ENCODE measurements around the gene S100B. TPM values are rescaled to one million over a fixed set of nuclear protein-coding genes. Genes with fewer than 3 reads are reported as not detected.

Gene S100B
- total RNA-seq, 1 donor from 2014 or later: not detected

- peaks cover 5% of the 10 kb centered on the region for H3K27me3 Mint-ChIP-seq (ENCODE audit: unreplicated experiment)
- H3K36me3 Mint-ChIP-seq (ENCODE audit: unreplicated experiment): peaks cover 5% of the 10 kb centered on the region
- no peak overlapping the region for H3K4me3 Mint-ChIP-seq (ENCODE audit: unreplicated experiment)
- TF ChIP-seq CTCF (IDR thresholded peaks at IDR 0.05; ENCODE audit: partially characterized antibody, unreplicated experiment): no peak
- H3K27ac Mint-ChIP-seq (ENCODE audit: unreplicated experiment): no peak overlapping the region
- no peaks in the 10 kb centered on the region for H3K4me1 Mint-ChIP-seq (ENCODE audit: low read depth, unreplicated experiment)
- DNase-seq: no peak
- H3K9me3 Mint-ChIP-seq (ENCODE audit: unreplicated experiment): peaks cover 2% of the 10 kb centered on the region
These were observed 19.2 kb upstream of the S100B start for GRCh38 chr21:46624050-46624449.

- no peak for TF ChIP-seq CTCF (IDR thresholded peaks at IDR 0.05; ENCODE audit: partially characterized antibody, unreplicated experiment)
- H3K36me3 Mint-ChIP-seq (ENCODE audit: unreplicated experiment): peaks cover 5% of the 10 kb centered on the region
- no peaks in the 10 kb centered on the region for H3K4me1 Mint-ChIP-seq (ENCODE audit: low read depth, unreplicated experiment)
- H3K4me3 Mint-ChIP-seq (ENCODE audit: unreplicated experiment): no peak overlapping the region
- peaks cover 5% of the 10 kb centered on the region for H3K27me3 Mint-ChIP-seq (ENCODE audit: unreplicated experiment)
- H3K9me3 Mint-ChIP-seq (ENCODE audit: unreplicated experiment): peaks cover 2% of the 10 kb centered on the region
- no peak overlapping the region for H3K27ac Mint-ChIP-seq (ENCODE audit: unreplicated experiment)
- no peak for DNase-seq
These were observed 17.3 kb upstream of the S100B start for GRCh38 chr21:46622226-46622625.

GRCh38 chr21:46621457-46622182, 16.7 kb upstream of the S100B start:
- H3K4me3 Mint-ChIP-seq (ENCODE audit: unreplicated experiment): no peak overlapping the region
- no peaks in the 10 kb centered on the region for H3K4me1 Mint-ChIP-seq (ENCODE audit: low read depth, unreplicated experiment)
- TF ChIP-seq CTCF (IDR thresholded peaks at IDR 0.05; ENCODE audit: partially characterized antibody, unreplicated experiment): no peak
- no peak for DNase-seq
- peaks cover 5% of the 10 kb centered on the region for H3K27me3 Mint-ChIP-seq (ENCODE audit: unreplicated experiment)
- H3K36me3 Mint-ChIP-seq (ENCODE audit: unreplicated experiment): peaks cover 5% of the 10 kb centered on the region
- no peaks in the 10 kb centered on the region for H3K9me3 Mint-ChIP-seq (ENCODE audit: unreplicated experiment)
- H3K27ac Mint-ChIP-seq (ENCODE audit: unreplicated experiment): no peak overlapping the region

- H3K27me3 Mint-ChIP-seq (ENCODE audit: unreplicated experiment): peaks cover 5% of the 10 kb centered on the region
- no peak for DNase-seq
- H3K4me3 Mint-ChIP-seq (ENCODE audit: unreplicated experiment): no peak overlapping the region
- no peaks in the 10 kb centered on the region for H3K9me3 Mint-ChIP-seq (ENCODE audit: unreplicated experiment)
- no peak for TF ChIP-seq CTCF (IDR thresholded peaks at IDR 0.05; ENCODE audit: partially characterized antibody, unreplicated experiment)
- no peaks in the 10 kb centered on the region for H3K4me1 Mint-ChIP-seq (ENCODE audit: low read depth, unreplicated experiment)
- H3K27ac Mint-ChIP-seq (ENCODE audit: unreplicated experiment): no peak overlapping the region
- no peaks in the 10 kb centered on the region for H3K36me3 Mint-ChIP-seq (ENCODE audit: unreplicated experiment)
These were observed 16.0 kb upstream of the S100B start for GRCh38 chr21:46620846-46621245.

- H3K27me3 Mint-ChIP-seq (ENCODE audit: unreplicated experiment): no peaks in the 10 kb centered on the region
- H3K4me3 Mint-ChIP-seq (ENCODE audit: unreplicated experiment): no peak overlapping the region
- no peak overlapping the region for H3K27ac Mint-ChIP-seq (ENCODE audit: unreplicated experiment)
- no peak for TF ChIP-seq CTCF (IDR thresholded peaks at IDR 0.05; ENCODE audit: partially characterized antibody, unreplicated experiment)
- no peaks in the 10 kb centered on the region for H3K36me3 Mint-ChIP-seq (ENCODE audit: unreplicated experiment)
- no peaks in the 10 kb centered on the region for H3K4me1 Mint-ChIP-seq (ENCODE audit: low read depth, unreplicated experiment)
- no peaks in the 10 kb centered on the region for H3K9me3 Mint-ChIP-seq (ENCODE audit: unreplicated experiment)
- no peak for DNase-seq
These were observed 15.0 kb upstream of the S100B start for GRCh38 chr21:46619846-46620245.

Data from glutamatergic neuron (in vitro differentiated cells).